SK-N-SH (cell line): ENCODE data around the gene NUDT7. TPM values are rescaled to one million over a fixed set of nuclear protein-coding genes. Genes with fewer than 3 reads are reported as not detected.

Experiments
- CTCF ChIA-PET: fragments of 300-600, 350-600 bp; formaldehyde crosslinking; extraction: SDS; loops from one replicate; lab custom pipeline; 2021; lab: Yijun Ruan, JAX
- POLR2A ChIA-PET: fragments of 350-600 bp; sonication (Branson Sonifier 250); formaldehyde crosslinking; extraction: SDS; loops from one replicate; lab custom pipeline; 2020; ENCODE audit warnings: antibody characterized with exemption, inconsistent platforms; lab: Yijun Ruan, JAX
- DNase-seq: peaks from one replicate; pipeline ENCODE4 v3.0.0; 2012
- H2AFZ ChIP-seq: fragments of 200-600 bp; sonication (generic); 2 replicates; pipeline ENCODE4 v1.8.1; 2016; ENCODE audit warnings: antibody characterized with exemption, mild to moderate bottlenecking, low read depth
- H3F3A ChIP-seq: fragments of 200-600 bp; sonication (generic); replicated peaks from 2 replicates; pipeline ENCODE3; 2016; ENCODE audit warnings: antibody characterized with exemption, mild to moderate bottlenecking; ENCODE audit not compliant: insufficient read depth
- H3K27ac ChIP-seq, 2 experiments: fragments of 200-500 bp in 1 of 2; fragments of 200-600 bp in 1 of 2; sonication (Bioruptor generic) in 1 of 2; sonication (generic), shearing (Covaris generic) in 1 of 2; 2 replicates each; pipeline versions ENCODE4 v1.5.1 to v1.6.1; 2014 to 2016; ENCODE audit warnings: low read depth in 2 of 2, inconsistent platforms in 1 of 2, low read length in 1 of 2, mild to moderate bottlenecking in 1 of 2, mixed read lengths in 1 of 2
- H3K27me3 ChIP-seq: fragments of 200-600 bp; sonication (generic), shearing (Covaris generic); 2 replicates; pipeline ENCODE4 v1.6.1; 2016; ENCODE audit warnings: mixed run types; ENCODE audit not compliant: insufficient read depth
- H3K36me3 ChIP-seq, 2 experiments: fragments of 200-500 bp in 1 of 2; fragments of 200-600 bp in 1 of 2; sonication (Bioruptor generic) in 1 of 2; sonication (generic) in 1 of 2; replicated peaks in 1 of 2; 2 replicates each; pipeline versions ENCODE3 to v1.5.1; 2014 to 2016; ENCODE audit warnings: low read length in 1 of 2, mild to moderate bottlenecking in 1 of 2; ENCODE audit not compliant: insufficient read depth in 2 of 2, control insufficient read depth in 1 of 2
- H3K4me1 ChIP-seq, 2 experiments: fragments of 200-500 bp in 1 of 2; fragments of 200-600 bp in 1 of 2; sonication (Bioruptor generic) in 1 of 2; sonication (generic), shearing (Covaris generic) in 1 of 2; 2 replicates each; pipeline versions ENCODE4 v1.5.1 to v1.6.1; 2014 to 2016; ENCODE audit warnings: low read depth in 1 of 2, low read length in 1 of 2, mixed run types in 1 of 2; ENCODE audit not compliant: insufficient read depth in 2 of 2, control insufficient read depth in 1 of 2
- H3K4me2 ChIP-seq: fragments of 200-600 bp; sonication (generic), shearing (Covaris generic); 2 replicates; pipeline ENCODE4 v1.6.1; 2017; ENCODE audit warnings: mixed run types
- H3K4me3 ChIP-seq, 2 experiments: fragments of 200-500 bp in 1 of 2; fragments of 200-600 bp in 1 of 2; sonication (Bioruptor generic) in 1 of 2; sonication (generic), shearing (Covaris generic) in 1 of 2; 2 replicates each; pipeline versions ENCODE4 v1.5.1 to v1.8.1; 2014 to 2016; ENCODE audit warnings: low read depth in 2 of 2, inconsistent platforms in 1 of 2, low read length in 1 of 2, mild to moderate bottlenecking in 1 of 2, mixed read lengths in 1 of 2, moderate library complexity in 1 of 2
- H3K79me2 ChIP-seq: fragments of 200-600 bp; sonication (generic); 2 replicates; pipeline ENCODE4 v1.8.1; 2017; ENCODE audit warnings: mild to moderate bottlenecking; ENCODE audit not compliant: insufficient read depth
- H3K9ac ChIP-seq: fragments of 200-600 bp; sonication (generic); 2 replicates; pipeline ENCODE4 v1.6.1; 2017; ENCODE audit warnings: mixed run types
- H3K9me2 ChIP-seq: fragments of 200-600 bp; sonication (generic); 2 replicates; pipeline ENCODE4 v1.6.1; 2017; ENCODE audit warnings: mixed run types
- H3K9me3 ChIP-seq: fragments of 200-600 bp; sonication (generic); 2 replicates; pipeline ENCODE4 v1.6.1; 2017; ENCODE audit warnings: mixed run types, mild to moderate bottlenecking, moderate library complexity
- H4K20me1 ChIP-seq: fragments of 200-600 bp; sonication (generic); 2 replicates; pipeline ENCODE4 v1.6.1; 2017; ENCODE audit warnings: mild to moderate bottlenecking, mixed run types; ENCODE audit not compliant: insufficient read depth
- ELF1 ChIP-seq: IDR thresholded peaks from 2 replicates; pipeline ENCODE4 v1.4.0; 2012
- EP300 ChIP-seq, 2 experiments: IDR thresholded peaks; 2 replicates each; pipeline versions ENCODE4 v1.4.0 to v1.6.1; 2012; ENCODE audit warnings: borderline replicate concordance in 1 of 2, low read depth in 1 of 2, low read length in 1 of 2
- EZH2phosphoT487 ChIP-seq: fragments of 200-600 bp; sonication (generic); IDR thresholded peaks from 2 replicates; pipeline ENCODE4 v1.6.1; 2017; ENCODE audit warnings: low read depth, mixed run types, mild to moderate bottlenecking, antibody characterized with exemption, moderate library complexity, borderline replicate concordance
- FOSL2 ChIP-seq: IDR thresholded peaks from 2 replicates; pipeline ENCODE4 v1.4.0; 2012; ENCODE audit warnings: low read depth, mild to moderate bottlenecking, moderate library complexity, borderline replicate concordance
- FOXJ3 ChIP-seq: sonication (generic); formaldehyde crosslinking; IDR thresholded peaks from 2 replicates; pipeline ENCODE4 v1.5.1; 2020; ENCODE audit warnings: mild to moderate bottlenecking, missing genetic modification reagents
- GATA2 ChIP-seq: sonication (generic); formaldehyde crosslinking; IDR thresholded peaks from 2 replicates; pipeline ENCODE4 v1.5.0; 2020; ENCODE audit warnings: mild to moderate bottlenecking, missing genetic modification reagents
- MAX ChIP-seq: IDR thresholded peaks from 2 replicates; pipeline ENCODE4 v1.4.0; 2012; ENCODE audit warnings: low read depth
- MEF2A ChIP-seq: IDR thresholded peaks from 2 replicates; pipeline ENCODE4 v1.4.0; 2012; ENCODE audit warnings: low read depth, borderline replicate concordance
- MXI1 ChIP-seq: IDR thresholded peaks from 2 replicates; pipeline ENCODE4 v1.6.1; 2012; ENCODE audit warnings: mild to moderate bottlenecking, low read depth, low read length, improper control_type of control experiment
- POLR2AphosphoS5 ChIP-seq: IDR thresholded peaks from 2 replicates; pipeline ENCODE4 v1.6.1; 2012; ENCODE audit warnings: low read depth, low read length
- RCOR1 ChIP-seq: fragments of 150-350 bp; IDR thresholded peaks from 2 replicates; pipeline ENCODE4 v1.6.1; 2017; ENCODE audit warnings: antibody characterized with exemption, low read length
- SIN3A ChIP-seq: IDR thresholded peaks from 2 replicates; pipeline ENCODE4 v1.6.1; 2012; ENCODE audit warnings: low read depth, mild to moderate bottlenecking, low read length, moderate library complexity, borderline replicate concordance
- TCF12 ChIP-seq: IDR thresholded peaks from 2 replicates; pipeline ENCODE4 v1.4.0; 2012
- TEAD4 ChIP-seq: IDR thresholded peaks from 2 replicates; pipeline ENCODE4 v1.4.0; 2012; ENCODE audit warnings: mild to moderate bottlenecking, borderline replicate concordance; ENCODE audit not compliant: insufficient read depth
- WGBS: methylation state at CpG from one replicate; pipeline ENCODE4 v1.1.6; 2017; ENCODE audit warnings: low lambda C conversion rate; 5-methylcytosine and 5-hydroxymethylcytosine counted together
- polyA plus RNA-seq, 3 experiments: library from polyadenylated mRNA; depleted of rRNA; stranded (reverse); fragments of >200 nt; gene quantifications; 2 replicates each; pipeline ENCODE4 v1.2.3, GENCODE V29; 2012
- TF ChIP-seq, protein P1 (sequence below): IDR thresholded peaks from 2 replicates; pipeline ENCODE4 v1.4.0; 2012; ENCODE audit warnings: low read depth, borderline replicate concordance
- TF ChIP-seq, protein P2 (sequence below): IDR thresholded peaks from 2 replicates; pipeline ENCODE4 v1.4.0; 2012; ENCODE audit warnings: low read depth, borderline replicate concordance
- TF ChIP-seq, protein P3 (sequence below): IDR thresholded peaks from 2 replicates; pipeline ENCODE4; 2012

Gene NUDT7
- polyA plus RNA-seq, 1 of the 3 experiments (the other 2 are of a cell fraction): 11.4 TPM

GRCh38 chr16:77680496-77680895 lies 41.8 kb upstream of the NUDT7 start:
- Histone ChIP-seq H3K36me3 (no peaks in the 10 kb centered on the region), H2AFZ (no peak overlapping the region), H3K27me3 (no peaks in the 10 kb centered on the region), H3F3A (no peaks in the 10 kb centered on the region), H3K9me3 (no peaks in the 10 kb centered on the region), H3K4me2 (no peak overlapping the region), H3K9ac (no peak overlapping the region), H3K79me2 (no peaks in the 10 kb centered on the region), H3K27ac (no peak overlapping the region), H3K9me2 (no peaks in the 10 kb centered on the region), H4K20me1 (no peaks in the 10 kb centered on the region), H3K4me3 (no peak overlapping the region)
- ChIA-PET CTCF (interaction anchor here (0.8 to 3.5 kb wide), 2 partner anchors 291 to 322 kb away, joined by 3 to 15 read pairs; no protein-coding TSS in a partner anchor), POLR2A (no interaction called here)
- no peak for DNase-seq
- TF ChIP-seq FOXJ3 (CRISPR knock-in tag) (no peak), FOSL2 (no peak), POLR2AphosphoS5 (no peak), ELF1 (no peak)
- TF ChIP-seq, all 33 proteins: peak for 0
- WGBS: 69% methylated on average over 3 of the region's 3 CpGs
- H3K4me1 ChIP-seq: peaks cover 0 to 5% of the 10 kb centered on the region in 2 experiments; a peak in 2 of 4 replicates

DNA sequence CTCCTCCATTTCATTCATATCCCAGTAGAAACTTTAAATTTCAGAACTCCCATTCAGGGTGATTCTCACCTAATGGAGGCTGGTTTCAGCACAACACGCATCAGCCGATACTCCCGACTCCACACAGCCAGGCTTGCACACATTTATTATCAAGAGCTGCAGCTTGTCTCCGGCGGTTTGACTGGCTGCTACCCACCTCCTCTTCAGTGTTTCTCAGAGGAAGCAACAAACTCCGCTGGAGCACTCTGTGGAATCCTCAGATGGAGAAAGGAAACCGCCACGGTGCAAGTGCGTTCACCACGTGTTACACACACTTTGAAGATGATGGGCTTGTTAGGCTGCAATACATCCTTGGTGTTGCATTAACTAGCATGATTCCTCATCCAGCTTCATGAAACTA lies 39.7 kb upstream of the NUDT7 start:
- Histone ChIP-seq H3K4me1 (peaks cover 0 to 5% of the 10 kb centered on the region in 2 experiments; a peak in 2 of 4 replicates), H3K79me2 (no peaks in the 10 kb centered on the region), H3F3A (no peaks in the 10 kb centered on the region), H3K9ac (no peak overlapping the region), H3K4me2 (no peak overlapping the region), H3K36me3 (no peaks in the 10 kb centered on the region), H3K9me3 (no peaks in the 10 kb centered on the region), H3K27ac (no peak overlapping the region), H3K27me3 (no peaks in the 10 kb centered on the region), H3K4me3 (no peak overlapping the region), H4K20me1 (no peaks in the 10 kb centered on the region), H3K9me2 (no peaks in the 10 kb centered on the region), H2AFZ (no peak overlapping the region)
- no peak for DNase-seq
- WGBS: 75% methylated on average over 10 of the region's 10 CpGs
- ChIA-PET CTCF (interaction anchor here (0.9 to 1.2 kb wide), 3 partner anchors 99 to 418 kb away, joined by 3 to 7 read pairs (median 3); no protein-coding TSS in a partner anchor), POLR2A (no interaction called here)
- TF ChIP-seq EZH2phosphoT487 (no peak), EP300 (IDR thresholded peaks at IDR 0.05; ENCODE audit: borderline replicate concordance in 1 of 2, low read depth in 1 of 2, low read length in 1 of 2) (no peak), SIN3A (no peak), MEF2A (no peak), TCF12 (no peak), GATA2 (CRISPR knock-in tag) (no peak), POLR2AphosphoS5 (no peak), RCOR1 (no peak), MAX (no peak), FOSL2 (no peak), TEAD4 (no peak), MXI1 (no peak)
- TF ChIP-seq, protein P1, sequence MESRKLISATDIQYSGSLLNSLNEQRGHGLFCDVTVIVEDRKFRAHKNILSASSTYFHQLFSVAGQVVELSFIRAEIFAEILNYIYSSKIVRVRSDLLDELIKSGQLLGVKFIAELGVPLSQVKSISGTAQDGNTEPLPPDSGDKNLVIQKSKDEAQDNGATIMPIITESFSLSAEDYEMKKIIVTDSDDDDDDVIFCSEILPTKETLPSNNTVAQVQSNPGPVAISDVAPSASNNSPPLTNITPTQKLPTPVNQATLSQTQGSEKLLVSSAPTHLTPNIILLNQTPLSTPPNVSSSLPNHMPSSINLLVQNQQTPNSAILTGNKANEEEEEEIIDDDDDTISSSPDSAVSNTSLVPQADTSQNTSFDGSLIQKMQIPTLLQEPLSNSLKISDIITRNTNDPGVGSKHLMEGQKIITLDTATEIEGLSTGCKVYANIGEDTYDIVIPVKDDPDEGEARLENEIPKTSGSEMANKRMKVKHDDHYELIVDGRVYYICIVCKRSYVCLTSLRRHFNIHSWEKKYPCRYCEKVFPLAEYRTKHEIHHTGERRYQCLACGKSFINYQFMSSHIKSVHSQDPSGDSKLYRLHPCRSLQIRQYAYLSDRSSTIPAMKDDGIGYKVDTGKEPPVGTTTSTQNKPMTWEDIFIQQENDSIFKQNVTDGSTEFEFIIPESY: no peak
- TF ChIP-seq, protein P2, sequence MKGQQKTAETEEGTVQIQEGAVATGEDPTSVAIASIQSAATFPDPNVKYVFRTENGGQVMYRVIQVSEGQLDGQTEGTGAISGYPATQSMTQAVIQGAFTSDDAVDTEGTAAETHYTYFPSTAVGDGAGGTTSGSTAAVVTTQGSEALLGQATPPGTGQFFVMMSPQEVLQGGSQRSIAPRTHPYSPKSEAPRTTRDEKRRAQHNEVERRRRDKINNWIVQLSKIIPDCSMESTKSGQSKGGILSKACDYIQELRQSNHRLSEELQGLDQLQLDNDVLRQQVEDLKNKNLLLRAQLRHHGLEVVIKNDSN: no peak
- TF ChIP-seq, protein P3, sequence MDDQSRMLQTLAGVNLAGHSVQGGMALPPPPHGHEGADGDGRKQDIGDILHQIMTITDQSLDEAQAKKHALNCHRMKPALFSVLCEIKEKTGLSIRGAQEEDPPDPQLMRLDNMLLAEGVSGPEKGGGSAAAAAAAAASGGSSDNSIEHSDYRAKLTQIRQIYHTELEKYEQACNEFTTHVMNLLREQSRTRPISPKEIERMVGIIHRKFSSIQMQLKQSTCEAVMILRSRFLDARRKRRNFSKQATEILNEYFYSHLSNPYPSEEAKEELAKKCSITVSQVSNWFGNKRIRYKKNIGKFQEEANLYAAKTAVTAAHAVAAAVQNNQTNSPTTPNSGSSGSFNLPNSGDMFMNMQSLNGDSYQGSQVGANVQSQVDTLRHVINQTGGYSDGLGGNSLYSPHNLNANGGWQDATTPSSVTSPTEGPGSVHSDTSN: no peak
